Neural progenitor cell (in vitro differentiated cells): ENCODE measurements around the gene WDR37. TPM values are rescaled to one million over a fixed set of nuclear protein-coding genes. Genes with fewer than 3 reads are reported as not detected.

Experiments used
- DNase-seq: peaks from one replicate; pipeline ENCODE4 v3.0.0-alpha.2; 2016; ENCODE audit warnings: low spot score
- H2AFZ ChIP-seq: fragments of 200-600 bp; sonication (generic); replicated peaks from 2 replicates; pipeline ENCODE4 v1.6.1; 2016; ENCODE audit warnings: antibody characterized with exemption
- H3F3A ChIP-seq: fragments of 200-600 bp; sonication (generic); 2 replicates; pipeline ENCODE4 v1.6.1; 2016; ENCODE audit warnings: antibody characterized with exemption, low read depth
- H3K27ac ChIP-seq: fragments of 200-600 bp; sonication (generic); 2 replicates; pipeline ENCODE4 v1.5.1; 2016; ENCODE audit warnings: mild to moderate bottlenecking
- H3K27me3 ChIP-seq: fragments of 200-600 bp; sonication (generic); 2 replicates; pipeline ENCODE4 v1.6.1; 2016; ENCODE audit warnings: mild to moderate bottlenecking, moderate library complexity
- H3K36me3 ChIP-seq: fragments of 200-600 bp; sonication (generic); 2 replicates; pipeline ENCODE4 v1.5.1; 2016
- H3K4me1 ChIP-seq: fragments of 200-600 bp; sonication (generic); 2 replicates; pipeline ENCODE4 v1.6.1; 2016; ENCODE audit warnings: mixed run types
- H3K4me2 ChIP-seq: fragments of 200-600 bp; sonication (generic); 2 replicates; pipeline ENCODE4 v1.6.1; 2016
- H3K4me3 ChIP-seq: fragments of 200-600 bp; sonication (generic); 2 replicates; pipeline ENCODE4 v1.5.1; 2016
- H3K79me2 ChIP-seq: fragments of 200-600 bp; sonication (generic); 2 replicates; pipeline ENCODE4 v1.6.1; 2016; ENCODE audit warnings: low read depth
- H3K9ac ChIP-seq: fragments of 200-600 bp; sonication (generic); 2 replicates; pipeline ENCODE4 v1.6.1; 2016
- H3K9me3 ChIP-seq: fragments of 200-600 bp; sonication (generic); 2 replicates; pipeline ENCODE4 v1.5.1; 2016; ENCODE audit warnings: low read depth
- H4K20me1 ChIP-seq: fragments of 200-600 bp; sonication (generic); 2 replicates; pipeline ENCODE4 v1.6.1; 2016; ENCODE audit warnings: low read depth
- H3K27ac Mint-ChIP-seq: 3 replicates; pipeline ENCODE4 v1.8.0; 2021; ENCODE audit warnings: mixed read lengths
- H3K27me3 Mint-ChIP-seq: 2 replicates; pipeline ENCODE4 v1.8.0; 2022; ENCODE audit warnings: low read depth, mild to moderate bottlenecking, inconsistent platforms, moderate library complexity, mixed read lengths; ENCODE audit not compliant: insufficient read depth
- H3K36me3 Mint-ChIP-seq: 3 replicates; pipeline ENCODE4 v1.8.0; 2021; ENCODE audit warnings: mixed read lengths
- H3K4me1 Mint-ChIP-seq: 3 replicates; pipeline ENCODE4 v1.8.0; 2021; ENCODE audit warnings: mixed read lengths
- H3K4me3 Mint-ChIP-seq: 3 replicates; pipeline ENCODE4 v1.8.0; 2021; ENCODE audit warnings: mild to moderate bottlenecking, moderate library complexity, mixed read lengths
- H3K9me3 Mint-ChIP-seq: 3 replicates; pipeline ENCODE4 v1.8.0; 2020; ENCODE audit warnings: mixed read lengths
- EZH2 ChIP-seq: fragments of 200-600 bp; sonication (generic); IDR thresholded peaks from 2 replicates; pipeline ENCODE4 v1.6.1; 2017; ENCODE audit warnings: antibody characterized with exemption, mild to moderate bottlenecking, moderate library complexity
- EZH2phosphoT487 ChIP-seq: fragments of 200-600 bp; sonication (generic); IDR thresholded peaks from 2 replicates; pipeline ENCODE4 v1.6.1; 2017; ENCODE audit warnings: antibody characterized with exemption
- total RNA-seq: library from RNA; depleted of rRNA; stranded (reverse); fragments of >200 nt; gene quantifications from 2 replicates; pipeline ENCODE4 v1.2.3, GENCODE V29; 2015; ENCODE audit warnings: low replicate concordance
- TF ChIP-seq, protein P1 (sequence below): fragments of 200-600 bp; sonication (generic); IDR thresholded peaks from 2 replicates; pipeline ENCODE4 v1.5.1; 2017; ENCODE audit warnings: antibody characterized with exemption, mild to moderate bottlenecking

WDR37 gene
- total RNA-seq, 1 donor from 2014 or later = 14.7 TPM

GRCh38 chr10:1166101-1166827 lies 110.1 kb downstream of the WDR37 start:
- H3K36me3 Mint-ChIP-seq = no peaks in the 10 kb centered on the region
- H3K4me3 Mint-ChIP-seq = no peak overlapping the region
- DNase-seq = no peak
- no peak overlapping the region for H3K27ac Mint-ChIP-seq
- H3F3A ChIP-seq = no peaks in the 10 kb centered on the region
- no peak overlapping the region for H3K4me2 ChIP-seq
- no peak overlapping the region for H3K9ac ChIP-seq
- no peak for TF ChIP-seq EZH2phosphoT487
- TF ChIP-seq EZH2 = no peak
- TF ChIP-seq, protein P1, sequence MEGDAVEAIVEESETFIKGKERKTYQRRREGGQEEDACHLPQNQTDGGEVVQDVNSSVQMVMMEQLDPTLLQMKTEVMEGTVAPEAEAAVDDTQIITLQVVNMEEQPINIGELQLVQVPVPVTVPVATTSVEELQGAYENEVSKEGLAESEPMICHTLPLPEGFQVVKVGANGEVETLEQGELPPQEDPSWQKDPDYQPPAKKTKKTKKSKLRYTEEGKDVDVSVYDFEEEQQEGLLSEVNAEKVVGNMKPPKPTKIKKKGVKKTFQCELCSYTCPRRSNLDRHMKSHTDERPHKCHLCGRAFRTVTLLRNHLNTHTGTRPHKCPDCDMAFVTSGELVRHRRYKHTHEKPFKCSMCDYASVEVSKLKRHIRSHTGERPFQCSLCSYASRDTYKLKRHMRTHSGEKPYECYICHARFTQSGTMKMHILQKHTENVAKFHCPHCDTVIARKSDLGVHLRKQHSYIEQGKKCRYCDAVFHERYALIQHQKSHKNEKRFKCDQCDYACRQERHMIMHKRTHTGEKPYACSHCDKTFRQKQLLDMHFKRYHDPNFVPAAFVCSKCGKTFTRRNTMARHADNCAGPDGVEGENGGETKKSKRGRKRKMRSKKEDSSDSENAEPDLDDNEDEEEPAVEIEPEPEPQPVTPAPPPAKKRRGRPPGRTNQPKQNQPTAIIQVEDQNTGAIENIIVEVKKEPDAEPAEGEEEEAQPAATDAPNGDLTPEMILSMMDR = no peak
- H3K36me3 ChIP-seq = no peaks in the 10 kb centered on the region
- H3K9me3 Mint-ChIP-seq = no peaks in the 10 kb centered on the region
- peaks cover 4% of the 10 kb centered on the region for H3K27me3 Mint-ChIP-seq
- H3K9me3 ChIP-seq = no peaks in the 10 kb centered on the region
- H3K4me1 ChIP-seq = peaks cover 6% of the 10 kb centered on the region
- H4K20me1 ChIP-seq = no peaks in the 10 kb centered on the region
- no peaks in the 10 kb centered on the region for H3K79me2 ChIP-seq
- H3K4me1 Mint-ChIP-seq = peaks cover 16% of the 10 kb centered on the region
- H3K4me3 ChIP-seq = no peak overlapping the region
- H3K27me3 ChIP-seq = no peaks in the 10 kb centered on the region
- no peak overlapping the region for H2AFZ ChIP-seq
- no peak overlapping the region for H3K27ac ChIP-seq

- Histone ChIP-seq H3K9me3 (no peaks in the 10 kb centered on the region), H3K27ac (no peak overlapping the region), H3K79me2 (no peaks in the 10 kb centered on the region), H3K9ac (no peak overlapping the region), H3K36me3 (no peaks in the 10 kb centered on the region), H2AFZ (no peak overlapping the region), H4K20me1 (no peaks in the 10 kb centered on the region), H3K4me1 (peaks cover 6% of the 10 kb centered on the region), H3K27me3 (no peaks in the 10 kb centered on the region), H3F3A (no peaks in the 10 kb centered on the region), H3K4me3 (no peak overlapping the region), H3K4me2 (no peak overlapping the region)
- TF ChIP-seq EZH2phosphoT487 (no peak), EZH2 (no peak)
- TF ChIP-seq, protein P1 = no peak
- Mint-ChIP-seq H3K36me3 (no peaks in the 10 kb centered on the region), H3K27me3 (peaks cover 4% of the 10 kb centered on the region), H3K4me3 (no peak overlapping the region), H3K4me1 (peaks cover 16% of the 10 kb centered on the region), H3K9me3 (no peaks in the 10 kb centered on the region), H3K27ac (no peak overlapping the region)
- DNase-seq = no peak
Measured at GRCh38 chr10:1166828-1167275, 110.7 kb downstream of the WDR37 start.

- Histone ChIP-seq H3K79me2 (no peaks in the 10 kb centered on the region), H3K27ac (no peak overlapping the region), H3F3A (no peaks in the 10 kb centered on the region), H3K36me3 (no peaks in the 10 kb centered on the region), H2AFZ (no peak overlapping the region), H4K20me1 (no peaks in the 10 kb centered on the region), H3K9ac (no peak overlapping the region), H3K9me3 (no peaks in the 10 kb centered on the region), H3K4me1 (peaks cover 5% of the 10 kb centered on the region), H3K27me3 (no peaks in the 10 kb centered on the region), H3K4me2 (no peak overlapping the region), H3K4me3 (no peak overlapping the region)
- Mint-ChIP-seq H3K4me3 (no peak overlapping the region), H3K36me3 (no peaks in the 10 kb centered on the region), H3K9me3 (no peaks in the 10 kb centered on the region), H3K4me1 (peaks cover 22% of the 10 kb centered on the region), H3K27me3 (peaks cover 9% of the 10 kb centered on the region), H3K27ac (no peak overlapping the region)
- TF ChIP-seq, protein P1 = no peak
- no peak for TF ChIP-seq EZH2phosphoT487
- DNase-seq = no peak
Measured at GRCh38 chr10:1168763-1169162, 112.6 kb downstream of the WDR37 start.
